HCT116 (cell line): ENCODE results near the gene COPS6. TPM values are rescaled to one million over a fixed set of nuclear protein-coding genes. Genes with fewer than 3 reads are reported as not detected.

Experiments
- ATAC-seq: fragments of 200-7000 bp; cut with Tn5 transposase; 2 replicates; pipeline ENCODE4 v1.9.1; 2020; ENCODE audit warnings: mild to moderate bottlenecking, moderate library complexity
- BruUV-seq: library from RNA; stranded (reverse); fragments of 400-500 nt; replicated peaks from 2 replicates; lab custom pipeline; 2021; lab: Mats Ljungman, UMichigan
- CTCF ChIA-PET: fragments of 300-600 bp; sonication (Branson Sonifier 250); formaldehyde crosslinking; loops from one replicate; lab custom pipeline; 2021; ENCODE audit warnings: antibody characterized with exemption; lab: Charles Lee
- POLR2A ChIA-PET: fragments of 300-600, 350-600 bp; sonication (Branson Sonifier 250); formaldehyde crosslinking; loops from one replicate; lab custom pipeline; 2021; ENCODE audit warnings: antibody characterized with exemption; lab: Charles Lee
- RAD21 ChIA-PET, 2 experiments: fragments of 300-600 bp; sonication (Branson Sonifier 250); formaldehyde crosslinking; loops; one replicate each; lab custom pipeline; 2023; ENCODE audit warnings: low total read pairs in 2 of 2; ENCODE audit not compliant: uncharacterized antibody in 2 of 2, unreplicated experiment in 2 of 2, low non-redundant PET in 1 of 2; lab: Charles Lee
- DNase-seq: peaks from one replicate; pipeline ENCODE4 v3.0.0-alpha.2; 2010; ENCODE audit warnings: low read depth, low spot score
- H2AFZ ChIP-seq: fragments of 200-600 bp; shearing (Covaris generic), sonication (generic); 2 replicates; pipeline ENCODE4 v1.6.1; 2017; ENCODE audit warnings: low read depth, mixed run types, mixed read lengths, antibody characterized with exemption, low read length; ENCODE audit not compliant: poor library complexity, severe bottlenecking
- H3K27ac ChIP-seq: 2 replicates; pipeline ENCODE4 v1.5.1; 2012; ENCODE audit warnings: low read depth, low read length
- H3K27me3 ChIP-seq: fragments of 200-600 bp; sonication (generic); 2 replicates; pipeline ENCODE4 v1.6.1; 2016; ENCODE audit warnings: mixed run types, low read length, mixed read lengths; ENCODE audit not compliant: insufficient read depth
- H3K36me3 ChIP-seq, 2 experiments: fragments of 200-500 bp in 1 of 2; fragments of 200-600 bp in 1 of 2; sonication (Bioruptor generic) in 1 of 2; sonication (generic) in 1 of 2; 2 replicates each; pipeline versions ENCODE4 v1.5.1 to v1.6.1; 2014 to 2016; ENCODE audit warnings: low read length in 2 of 2, inconsistent platforms in 1 of 2, mixed read lengths in 1 of 2, mixed run types in 1 of 2; ENCODE audit not compliant: insufficient read depth in 2 of 2, control insufficient read depth in 1 of 2
- H3K4me1 ChIP-seq, 2 experiments: fragments of 200-600 bp in 1 of 2; sonication (generic) in 1 of 2; 2 replicates each; pipeline versions ENCODE4 v1.5.1 to v1.6.1; 2012 to 2017; ENCODE audit warnings: low read length in 2 of 2, inconsistent platforms in 1 of 2, mild to moderate bottlenecking in 1 of 2, mixed read lengths in 1 of 2, mixed run types in 1 of 2, moderate library complexity in 1 of 2; ENCODE audit not compliant: insufficient read depth in 2 of 2, control insufficient read depth in 1 of 2
- H3K4me2 ChIP-seq: fragments of 200-600 bp; sonication (generic); 2 replicates; pipeline ENCODE4 v1.6.1; 2017; ENCODE audit warnings: mixed run types, low read length, mixed read lengths
- H3K4me3 ChIP-seq, 2 experiments: fragments of 200-600 bp in 1 of 2; sonication (generic) in 1 of 2; replicated peaks in 1 of 2; 2 replicates each; pipeline ENCODE4 v1.5.1; 2011 to 2016; ENCODE audit warnings: low read length in 2 of 2, control low read depth in 1 of 2, low read depth in 1 of 2, mild to moderate bottlenecking in 1 of 2, mixed read lengths in 1 of 2, mixed run types in 1 of 2
- H3K79me2 ChIP-seq: fragments of 200-600 bp; sonication (generic); 2 replicates; pipeline ENCODE4 v1.6.1; 2017; ENCODE audit warnings: mild to moderate bottlenecking, mixed run types, low read length, moderate library complexity, mixed read lengths; ENCODE audit not compliant: insufficient read depth
- H3K9ac ChIP-seq: fragments of 200-600 bp; sonication (generic); 2 replicates; pipeline ENCODE4 v1.6.1; 2016; ENCODE audit warnings: low read length, mixed read lengths
- H3K9me2 ChIP-seq: fragments of 200-600 bp; sonication (generic), shearing (Covaris generic); 2 replicates; pipeline ENCODE4 v1.6.1; 2017; ENCODE audit warnings: mixed run types, mild to moderate bottlenecking, moderate library complexity; ENCODE audit not compliant: insufficient read depth
- H3K9me3 ChIP-seq, 2 experiments: fragments of 200-500 bp in 1 of 2; fragments of 200-600 bp in 1 of 2; sonication (Bioruptor generic) in 1 of 2; sonication (generic) in 1 of 2; 2 replicates each; pipeline ENCODE4 v1.6.1; 2014 to 2017; ENCODE audit warnings: low read length in 2 of 2, mixed read lengths in 2 of 2, inconsistent platforms in 1 of 2, low read depth in 1 of 2, mild to moderate bottlenecking in 1 of 2, mixed run types in 1 of 2, moderate library complexity in 1 of 2; ENCODE audit not compliant: control insufficient read depth in 1 of 2, insufficient read depth in 1 of 2
- H4K20me1 ChIP-seq: fragments of 200-600 bp; sonication (generic), shearing (Covaris generic); 2 replicates; pipeline ENCODE4 v1.6.1; 2017; ENCODE audit warnings: mixed run types, mild to moderate bottlenecking, moderate library complexity; ENCODE audit not compliant: insufficient read depth
- CTCF ChIP-seq, 3 experiments: fragments of 200-600 bp in 1 of 3; sonication (generic) in 1 of 3; IDR thresholded peaks in 2 of 3; conservative IDR thresholded peaks in 1 of 3; 2 replicates each; pipeline ENCODE4 v1.5.1; 2012 to 2017; ENCODE audit warnings: low read depth in 2 of 3, low read length in 2 of 3, antibody characterized with exemption in 1 of 3, borderline replicate concordance in 1 of 3, control low read depth in 1 of 3, mild to moderate bottlenecking in 1 of 3, mixed read lengths in 1 of 3, mixed run types in 1 of 3, moderate library complexity in 1 of 3; ENCODE audit not compliant: insufficient read depth in 1 of 3
- POLR2A ChIP-seq: IDR thresholded peaks from 2 replicates; pipeline ENCODE4 v1.7.0; 2011; ENCODE audit warnings: borderline replicate concordance; ENCODE audit not compliant: insufficient read depth, insufficient read length; ENCODE audit errors: extremely low read depth
- SP1 ChIP-seq: IDR thresholded peaks from 2 replicates; pipeline ENCODE4 v1.6.1; 2012; ENCODE audit warnings: low read depth
- ZNF274 ChIP-seq: fragments of 200-500 bp; sonication (Bioruptor generic); IDR thresholded peaks from 2 replicates; pipeline ENCODE4 v1.6.1; 2014; ENCODE audit warnings: mild to moderate bottlenecking, low read depth, low read length, inconsistent platforms
- intact Hi-C: fragments of 100-400 bp; cut with micrococcal nuclease; formaldehyde crosslinking; loops from 2 replicates; pipeline ENCODE4 v1.10.0; 2022
- total RNA-seq: library from RNA; stranded (reverse); gene quantifications from one replicate; pipeline ENCODE4 v1.2.1, GENCODE V29; 2021; ENCODE audit not compliant: unreplicated experiment

The COPS6 gene
- total RNA-seq, 1 experiment from 2014 or later = 126 TPM

GRCh38 chr7:100109521-100110163, 20.9 kb downstream of the COPS6 start:
- intact Hi-C loops = no loop called here
- ATAC-seq = peak; percentile 63

More at GRCh38 chr7:100109521-100110163, 20.9 kb downstream of the COPS6 start:
- POLR2A ChIA-PET = no interaction called here
- Histone ChIP-seq H3K4me2 (no peak overlapping the region), H3K9ac (no peak overlapping the region), H3K9me2 (no peaks in the 10 kb centered on the region), H3K4me3 (no peak overlapping the region), H3K27me3 (no peaks in the 10 kb centered on the region), H3K9me3 (no peaks in the 10 kb centered on the region), H2AFZ (no peak overlapping the region), H3K27ac (no peak overlapping the region), H4K20me1 (no peaks in the 10 kb centered on the region), H3K79me2 (no peaks in the 10 kb centered on the region), H3K36me3 (peaks cover 3 to 28% of the 10 kb centered on the region in 2 experiments; a peak in 3 of 4 replicates), H3K4me1 (no peaks in the 10 kb centered on the region)
- no peak for DNase-seq
- TF ChIP-seq SP1 (no peak), ZNF274 (no peak), CTCF (IDR thresholded peaks at IDR 0.05 in 2 of 3, conservative IDR thresholded peaks at IDR 0.05 in 1 of 3; ENCODE audit: borderline replicate concordance in 1 of 3, insufficient read depth in 1 of 3, low read depth in 2 of 3, low read length in 2 of 3) (peak in 2 of 3 experiments; percentile 24 to 31; a peak in 2 of 6 replicates), POLR2A (no peak)
- RAD21 ChIA-PET = no interaction called here
- CTCF ChIA-PET = no interaction called here
- no TSS peak for BruUV-seq
